ENCODE results near the gene FHL3.
A peak's percentile ranks its signal among the peaks of the same experiment; 100 is the strongest.

FHL3 gene, protein sequence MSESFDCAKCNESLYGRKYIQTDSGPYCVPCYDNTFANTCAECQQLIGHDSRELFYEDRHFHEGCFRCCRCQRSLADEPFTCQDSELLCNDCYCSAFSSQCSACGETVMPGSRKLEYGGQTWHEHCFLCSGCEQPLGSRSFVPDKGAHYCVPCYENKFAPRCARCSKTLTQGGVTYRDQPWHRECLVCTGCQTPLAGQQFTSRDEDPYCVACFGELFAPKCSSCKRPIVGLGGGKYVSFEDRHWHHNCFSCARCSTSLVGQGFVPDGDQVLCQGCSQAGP

GRCh38 chr1:38005195-38006007 is at the start of gene FHL3:
TSS of gene FHL3 (minus strand) at chr1:38005514. CDS start at chr1:37999412, 6,102 bp downstream.
- no peak for DNase-seq (ENCODE audit: low read depth)

DNA sequence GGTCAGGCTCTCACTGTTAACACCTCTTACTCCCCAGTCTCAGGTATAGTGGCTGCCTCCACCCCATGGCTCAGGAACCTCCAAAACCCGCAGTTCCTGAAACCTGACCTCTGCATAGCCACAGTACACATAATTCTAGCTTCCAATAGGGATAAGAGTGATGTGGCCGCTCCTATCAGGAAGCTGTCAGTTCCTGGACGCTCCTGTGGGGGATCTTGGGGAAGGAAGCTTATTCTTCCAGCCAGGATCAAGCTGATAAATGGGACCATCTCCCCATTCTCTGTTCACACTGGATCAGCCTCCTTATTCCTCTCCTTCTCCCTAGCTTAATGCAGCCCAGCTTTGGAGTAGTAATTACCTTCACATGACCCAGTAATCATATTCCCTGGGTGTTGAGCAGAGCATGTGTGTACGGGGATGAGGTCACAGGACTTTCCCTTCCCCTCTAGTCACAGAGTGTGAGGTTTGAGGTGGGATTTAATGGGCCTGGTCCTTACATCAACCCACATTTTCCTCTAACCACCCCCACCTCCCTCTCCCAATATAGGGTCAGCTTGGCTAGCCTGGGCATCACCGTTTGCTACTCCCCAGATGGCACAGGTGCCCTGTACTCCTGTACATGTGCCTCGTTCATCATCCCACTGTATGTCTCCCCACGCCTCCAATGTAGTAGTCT is 48.2 kb upstream of the FHL3 start:
- DNase-seq (ENCODE audit: low read depth) = no peak

DNA sequence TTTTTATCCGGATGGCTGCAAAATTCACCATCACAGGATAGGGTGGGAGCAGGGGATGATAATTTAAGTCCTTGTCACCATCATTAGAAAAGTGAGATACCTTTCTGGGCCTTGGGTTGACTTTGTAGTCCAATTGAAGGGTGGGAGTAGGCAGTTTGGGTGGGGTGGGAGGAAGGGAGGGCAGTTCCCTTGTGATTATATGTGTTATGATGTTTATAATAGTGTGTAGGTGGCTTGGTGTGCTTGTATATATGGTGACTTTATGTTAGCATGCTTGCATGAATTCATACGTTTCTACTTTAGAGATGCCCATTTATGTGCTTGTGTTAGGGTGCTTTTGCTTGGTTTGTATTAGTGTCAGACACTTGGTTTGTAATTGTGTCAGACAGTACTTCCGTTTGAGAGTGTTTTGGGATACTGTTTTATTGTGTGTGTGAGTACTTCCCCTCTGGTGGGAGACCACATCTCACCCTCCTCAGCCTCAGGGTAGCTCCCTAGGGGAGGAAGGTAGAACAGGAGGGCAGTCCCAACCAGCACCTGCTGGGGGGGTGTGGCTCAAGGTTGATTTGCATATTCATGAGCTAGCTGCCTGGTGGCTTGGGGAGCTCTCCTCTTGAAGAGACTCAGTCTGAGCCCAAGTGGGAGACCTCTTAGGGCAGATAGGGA is 47.6 kb upstream of the FHL3 start:
- DNase-seq (ENCODE audit: low read depth) = no peak

GRCh38 chr1:38051079-38051543 is 45.8 kb upstream of the FHL3 start:
- DNase-seq (ENCODE audit: low read depth) = no peak

DNA sequence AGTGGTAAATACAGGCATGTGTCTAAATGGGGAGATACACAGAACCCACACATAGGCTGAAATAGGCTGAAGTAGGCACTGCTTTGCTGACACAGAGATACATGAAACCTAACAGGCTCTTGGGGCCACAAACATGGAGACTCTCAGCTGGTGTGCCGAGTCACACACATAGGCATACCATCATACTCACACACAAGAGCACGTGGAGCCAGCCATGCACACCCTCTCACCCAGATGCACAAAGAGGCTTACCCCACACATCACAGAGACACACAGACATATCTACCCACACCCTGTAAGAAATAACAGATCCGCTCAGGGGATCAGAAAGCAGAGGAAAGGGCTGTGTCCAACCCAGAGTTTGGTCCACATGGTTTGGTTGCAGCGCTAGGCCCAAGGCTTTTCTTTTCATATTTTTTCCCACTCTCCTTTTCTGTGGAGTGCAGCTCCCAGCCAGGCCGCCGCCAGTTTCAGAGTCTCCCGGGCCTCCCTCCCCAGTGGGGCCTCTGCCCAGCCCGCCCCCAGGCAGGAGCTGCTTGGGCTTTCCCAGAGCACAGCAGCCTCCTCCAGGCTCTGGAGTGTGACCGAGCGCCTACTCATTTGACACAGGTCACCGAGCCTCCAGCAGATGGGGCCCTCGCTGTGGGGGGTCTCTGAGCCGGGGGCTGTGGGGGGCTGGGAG is 45.2 kb upstream of the FHL3 start:
- no peak for DNase-seq (ENCODE audit: low read depth)

GRCh38 chr1:38047603-38048141 is 42.4 kb upstream of the FHL3 start:
- DNase-seq (ENCODE audit: low read depth) = no peak

GRCh38 chr1:38046884-38047602 is 41.7 kb upstream of the FHL3 start:
- peak; percentile 61 for DNase-seq (ENCODE audit: low read depth)

DNA sequence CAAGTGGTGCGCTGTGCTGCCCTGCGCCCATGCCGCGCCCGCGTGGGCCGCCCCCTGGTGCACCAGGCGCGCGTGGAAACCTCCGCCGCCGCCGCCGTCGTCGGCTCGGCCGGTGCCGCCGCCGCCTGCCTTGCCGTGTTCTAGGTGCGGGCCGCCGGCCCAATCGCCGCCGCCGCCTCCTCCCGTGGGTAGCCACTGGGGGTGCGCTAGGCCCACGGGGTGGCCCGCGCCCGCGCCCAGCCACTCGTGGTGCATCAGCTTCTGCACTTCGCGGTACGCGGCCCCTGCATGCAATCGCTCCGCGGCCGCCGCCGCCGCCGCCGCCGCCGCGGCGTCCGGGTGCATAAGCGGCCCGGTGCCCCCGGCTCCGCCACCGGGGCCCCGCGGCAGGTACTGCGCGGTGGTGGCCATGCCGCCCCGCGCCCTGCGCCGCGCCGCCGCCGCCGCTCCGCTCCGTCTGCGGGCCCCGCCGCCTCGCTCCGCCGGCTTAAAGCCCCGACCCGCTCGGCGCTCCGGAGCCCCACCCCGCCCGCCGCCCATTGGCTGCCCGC is 41.1 kb upstream of the FHL3 start, which contains the start of gene POU3F1:
Gene POU3F1, minus strand, starts transcription at position 461 of the 551 bp plus-strand sequence. Its CDS starts 50 bp downstream, at position 411.
- DNase-seq (ENCODE audit: low read depth) = no peak

- DNase-seq (ENCODE audit: low read depth) = no peak
Observed at GRCh38 chr1:38045401-38046332, 40.4 kb upstream of the FHL3 start.

- DNase-seq (ENCODE audit: low read depth) = no peak
Observed at GRCh38 chr1:38044221-38045215, 39.2 kb upstream of the FHL3 start.

DNA sequence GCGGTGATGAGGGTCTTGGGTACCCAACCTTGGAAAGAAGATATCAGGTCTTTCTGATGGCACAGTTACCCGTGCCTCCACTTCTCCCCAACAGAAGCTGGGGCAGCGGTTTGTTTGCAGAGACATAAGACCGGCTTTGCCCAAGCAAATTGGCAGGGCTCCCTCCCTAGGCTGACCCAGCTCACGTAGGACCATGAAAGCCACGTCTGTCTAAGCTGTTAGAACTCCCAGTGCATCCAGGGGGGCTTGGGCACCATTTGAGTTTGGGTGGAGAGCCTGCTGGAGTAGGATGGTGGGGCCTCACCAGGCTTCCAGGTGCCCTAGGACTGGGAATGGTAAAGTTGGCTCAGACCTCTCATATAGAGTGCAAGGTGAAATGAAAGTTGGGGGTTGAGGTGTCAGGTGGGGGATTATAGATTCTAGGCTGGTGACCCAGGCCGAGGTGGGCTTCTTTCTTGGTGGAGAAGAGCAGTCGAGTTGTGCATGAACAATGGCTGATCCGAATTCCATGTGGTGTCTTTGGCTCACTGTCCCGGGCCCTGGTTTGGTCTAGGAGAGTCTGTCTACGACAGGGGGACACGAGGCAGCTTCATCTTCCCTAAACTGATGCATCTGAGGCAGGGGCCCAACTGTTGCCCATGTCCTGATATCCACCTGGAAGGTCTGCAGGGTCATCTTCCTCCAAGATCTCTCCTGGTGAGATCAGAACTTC is 37.9 kb upstream of the FHL3 start:
- DNase-seq (ENCODE audit: low read depth) = no peak

DNA sequence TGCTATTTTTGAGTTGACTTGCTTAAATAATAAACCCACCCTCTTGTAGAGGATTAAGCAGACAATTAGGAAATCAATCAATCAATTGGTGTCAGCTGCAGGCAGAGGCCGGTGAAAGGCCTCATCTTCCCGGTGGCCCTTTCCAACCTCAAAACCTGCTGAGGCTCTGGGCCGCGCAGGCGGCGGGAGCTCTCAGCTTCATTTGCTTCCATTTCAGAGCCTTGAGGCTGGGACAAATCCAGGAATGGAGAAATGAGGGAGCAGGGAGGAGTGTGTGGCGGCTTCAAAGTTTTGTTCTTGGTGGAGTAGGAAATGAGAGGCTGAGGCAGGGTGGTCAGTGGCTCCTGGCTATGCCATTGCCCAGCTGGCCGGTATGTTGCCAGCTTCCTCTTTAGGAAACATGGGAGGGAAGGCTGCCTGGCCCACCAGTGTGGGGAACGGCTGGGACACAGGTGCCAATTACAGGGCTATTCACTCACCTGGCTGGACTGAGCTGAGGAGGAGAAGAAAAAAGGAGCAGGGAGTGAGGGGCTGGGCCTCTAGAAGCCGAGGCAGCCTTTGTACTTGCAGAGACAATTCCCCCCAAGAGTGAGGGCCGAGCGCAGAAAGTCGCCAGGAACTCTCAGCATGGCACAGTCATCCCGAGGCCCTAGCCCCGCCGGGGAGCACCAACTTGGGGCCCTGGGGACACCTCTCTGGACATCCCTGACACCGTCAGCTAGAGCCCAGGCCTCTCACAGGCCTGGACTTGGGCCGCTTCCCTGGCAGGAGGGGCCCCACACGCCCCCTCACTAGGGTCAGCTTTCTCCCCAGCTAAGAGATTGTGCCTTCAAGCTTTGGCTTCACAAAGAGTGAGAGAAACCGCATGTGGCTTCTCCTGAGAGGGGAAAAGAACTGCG is 36.9 kb upstream of the FHL3 start:
- no peak for DNase-seq (ENCODE audit: low read depth)

DNA sequence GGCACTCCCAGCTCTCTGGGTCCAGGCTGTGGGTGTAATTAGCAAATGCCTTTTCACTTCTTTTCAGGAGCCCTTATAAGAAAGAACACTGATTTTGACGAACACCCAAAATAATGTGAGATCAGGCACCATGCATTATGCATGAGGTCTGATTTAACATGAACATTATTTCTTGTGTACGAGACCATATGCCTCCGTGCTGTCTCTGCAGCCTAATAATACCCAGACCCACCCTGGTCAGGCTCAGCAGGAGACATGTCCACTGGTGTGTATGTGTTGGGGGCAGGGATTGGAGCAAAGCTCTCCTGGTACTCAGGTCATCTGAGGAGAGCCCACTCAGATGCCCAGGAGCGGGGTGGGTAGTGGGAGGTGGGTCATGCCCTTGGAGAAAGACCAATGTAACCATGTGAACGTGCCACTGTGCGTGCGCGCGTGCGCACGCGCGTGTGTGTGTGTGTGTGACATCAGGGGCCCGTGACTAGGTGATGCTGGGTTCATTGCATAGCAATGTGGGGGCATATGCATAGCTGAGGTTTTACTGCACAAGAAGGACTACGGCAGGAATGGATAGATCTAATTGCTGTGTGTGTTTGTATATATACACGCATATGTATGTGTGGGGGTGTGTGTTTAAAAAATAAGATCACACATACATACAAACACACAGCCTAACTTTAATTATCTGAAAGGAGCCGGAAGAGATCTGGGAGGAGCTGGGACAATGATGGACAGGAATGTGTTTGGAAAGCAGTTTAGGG is 34.2 kb upstream of the FHL3 start:
- no peak for DNase-seq (ENCODE audit: low read depth)

DNA sequence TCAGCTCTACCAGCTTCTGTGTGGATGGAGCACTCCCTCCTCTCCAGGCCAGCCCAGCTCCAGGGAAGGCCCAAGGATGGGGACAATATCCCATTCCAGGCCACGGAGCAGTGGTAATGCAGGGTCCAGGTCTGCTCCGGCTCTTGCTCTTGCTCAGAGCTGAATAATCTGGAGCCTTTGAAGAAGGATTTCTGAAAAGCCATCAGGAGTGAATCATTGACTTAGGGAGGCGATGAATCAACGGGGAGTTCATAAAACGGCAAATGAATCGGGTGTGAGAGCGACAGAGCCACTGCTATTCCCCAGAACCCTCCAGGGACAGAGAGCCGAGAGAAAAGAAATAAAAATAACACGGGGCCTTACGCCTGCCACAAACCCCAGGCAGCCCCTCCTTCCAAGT is 33.5 kb upstream of the FHL3 start:
- DNase-seq (ENCODE audit: low read depth) = no peak

DNA sequence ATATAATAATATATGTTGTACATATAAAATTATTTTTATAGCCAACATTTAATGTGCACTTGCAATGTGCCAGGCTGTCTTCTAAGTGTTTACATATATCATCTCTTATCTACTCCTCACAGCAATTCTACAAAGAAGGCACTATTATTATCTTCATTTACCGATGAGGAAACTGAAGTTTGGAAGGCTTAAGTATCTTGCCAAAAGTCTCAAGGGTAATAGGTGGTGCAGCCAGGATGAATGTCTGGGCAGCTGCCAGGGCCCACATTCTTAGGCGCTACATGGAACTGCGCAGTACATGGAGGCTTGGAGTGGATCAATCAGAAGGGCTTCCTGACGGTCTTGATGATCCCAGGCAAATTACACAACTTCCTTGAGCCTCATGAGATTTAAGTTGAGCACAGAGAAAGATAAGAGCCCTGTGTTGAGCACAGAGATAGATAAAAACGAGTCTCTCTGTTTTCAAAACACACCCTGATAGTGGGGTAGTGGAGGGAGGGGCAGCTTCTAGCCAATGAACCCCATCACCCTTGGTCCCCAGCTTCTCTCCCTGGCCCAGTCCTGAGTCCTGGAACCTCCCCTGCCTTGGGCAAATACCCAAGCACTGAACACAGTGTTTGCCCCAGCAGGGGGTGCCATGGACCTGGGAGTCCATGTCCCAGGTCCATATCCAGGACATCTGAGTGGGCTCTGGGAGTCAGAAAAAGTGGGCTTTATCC is 32.1 kb upstream of the FHL3 start:
- DNase-seq (ENCODE audit: low read depth) = no peak

All from stimulated activated CD8-positive, alpha-beta memory T cell treated with anti-CD3 and anti-CD28 coated beads, Interleukin-15, amount 100 ng/mL, for 24 hours (primary cell).